Measurements from ENCODE around the gene DIPK1A.

DIPK1A gene

GRCh38 chr1:92951141-92951582 lies 10.1 kb downstream of the DIPK1A start:
- no peak for DNase-seq (ENCODE audit: extremely low read depth, low read depth)
- no peak overlapping the region for H3K4me3 ChIP-seq (replicated peaks; ENCODE audit: low read depth, low read length)

GRCh38 chr1:92949937-92950817 lies 11.1 kb downstream of the DIPK1A start:
- no peak for TF ChIP-seq CTCF (IDR thresholded peaks at IDR 0.05; ENCODE audit: low read depth, low read length, missing control alignments)
- no peak overlapping the region for H3K4me3 ChIP-seq (replicated peaks; ENCODE audit: low read depth, low read length)
- DNase-seq (ENCODE audit: extremely low read depth, low read depth): no peak

More at GRCh38 chr1:92951141-92951582, 10.1 kb downstream of the DIPK1A start:
- no peak for TF ChIP-seq CTCF (IDR thresholded peaks at IDR 0.05; ENCODE audit: low read depth, low read length, missing control alignments)

- no peak overlapping the region for H3K4me3 ChIP-seq (replicated peaks; ENCODE audit: low read depth, low read length)
- DNase-seq (ENCODE audit: extremely low read depth, low read depth): no peak
- no peak for TF ChIP-seq CTCF (IDR thresholded peaks at IDR 0.05; ENCODE audit: low read depth, low read length, missing control alignments)
Measured at GRCh38 chr1:92948071-92948470, 13.2 kb downstream of the DIPK1A start.

- no peak for TF ChIP-seq CTCF (IDR thresholded peaks at IDR 0.05; ENCODE audit: low read depth, low read length, missing control alignments)
- DNase-seq (ENCODE audit: extremely low read depth, low read depth): no peak
Measured at GRCh38 chr1:92945748-92946270, 15.5 kb downstream of the DIPK1A start.

GRCh38 chr1:92944901-92945747 lies 16.1 kb downstream of the DIPK1A start:
- TF ChIP-seq CTCF (IDR thresholded peaks at IDR 0.05; ENCODE audit: low read depth, low read length, missing control alignments): no peak
- H3K4me3 ChIP-seq (replicated peaks; ENCODE audit: low read depth, low read length): no peak overlapping the region
- DNase-seq (ENCODE audit: extremely low read depth, low read depth): no peak

More at GRCh38 chr1:92945748-92946270, 15.5 kb downstream of the DIPK1A start:
- no peak overlapping the region for H3K4me3 ChIP-seq (replicated peaks; ENCODE audit: low read depth, low read length)

- no peak for DNase-seq (ENCODE audit: extremely low read depth, low read depth)
- no peak for TF ChIP-seq CTCF (IDR thresholded peaks at IDR 0.05; ENCODE audit: low read depth, low read length, missing control alignments)
- no peak overlapping the region for H3K4me3 ChIP-seq (replicated peaks; ENCODE audit: low read depth, low read length)
Measured at GRCh38 chr1:92943502-92943847, 17.8 kb downstream of the DIPK1A start.

Data from HFF-Myc (cell line).